ACC112 (cell line): ENCODE results near the gene ZNF189.
"Not testable (repeated sequence)": the region's sequence is repeated elsewhere in the genome, so short reads cannot be mapped to it uniquely, and the experiment has no call there.

Experiments used
- H2AFZ ChIP-seq: fragments of 200-600 bp; sonication (generic); one replicate; pipeline ENCODE4 v1.6.0; 2017; ENCODE audit warnings: antibody characterized with exemption, low read length; ENCODE audit not compliant: unreplicated experiment
- H3K27ac ChIP-seq: fragments of 200-600 bp; sonication (generic); 2 replicates; pipeline ENCODE4 v1.5.1; 2014; ENCODE audit warnings: low read depth, mild to moderate bottlenecking, antibody characterized with exemption, low read length, moderate library complexity
- H3K27me3 ChIP-seq: fragments of 200-600 bp; sonication (generic); 2 replicates; pipeline ENCODE4 v1.6.1; 2014; ENCODE audit warnings: mild to moderate bottlenecking, antibody characterized with exemption, low read length, moderate library complexity, mixed read lengths; ENCODE audit not compliant: insufficient read depth
- H3K36me3 ChIP-seq: fragments of 200-600 bp; sonication (generic); 2 replicates; pipeline ENCODE4 v1.6.1; 2016; ENCODE audit warnings: mild to moderate bottlenecking, antibody characterized with exemption, low read length, moderate library complexity, mixed read lengths; ENCODE audit not compliant: insufficient read depth
- H3K4me1 ChIP-seq: fragments of 200-600 bp; sonication (generic); one replicate; pipeline ENCODE4 v1.6.1; 2016; ENCODE audit warnings: low read length, mixed read lengths; ENCODE audit not compliant: insufficient read depth, unreplicated experiment, control insufficient read depth
- H3K4me3 ChIP-seq: fragments of 200-600 bp; sonication (generic); 2 replicates; pipeline ENCODE4 v1.5.1; 2014; ENCODE audit warnings: mild to moderate bottlenecking, low read depth, low read length
- H3K79me2 ChIP-seq: fragments of 200-600 bp; sonication (generic); one replicate; pipeline ENCODE4 v1.6.0; 2016; ENCODE audit warnings: low read length; ENCODE audit not compliant: control insufficient read depth, unreplicated experiment, insufficient read depth

Gene ZNF189

DNA sequence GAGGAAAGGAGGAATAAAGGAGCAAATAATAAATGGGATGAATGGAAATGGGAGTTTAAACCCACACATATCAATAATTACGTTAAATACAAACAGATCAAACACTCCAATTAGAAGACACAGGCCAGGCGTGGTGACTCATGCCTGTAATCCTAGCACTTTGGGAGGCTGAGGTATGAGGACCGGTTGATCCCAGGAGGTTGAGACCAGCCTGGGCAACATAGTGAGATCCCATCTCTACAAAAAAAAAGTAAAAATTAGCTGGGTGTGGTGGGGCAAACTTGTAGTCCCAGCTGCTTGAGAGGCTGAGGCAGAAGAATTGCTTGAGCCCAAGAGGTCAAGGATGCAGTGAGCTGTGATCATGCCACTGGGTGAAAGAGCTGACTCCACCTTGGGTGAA, 17.5 kb upstream of the ZNF189 start:
- no peak overlapping the region for H3K27ac ChIP-seq
- peaks cover 3% of the 10 kb centered on the region for H3K4me1 ChIP-seq
- H3K79me2 ChIP-seq: no peaks in the 10 kb centered on the region
- no peaks in the 10 kb centered on the region for H3K27me3 ChIP-seq
- no peak overlapping the region for H2AFZ ChIP-seq
- no peaks in the 10 kb centered on the region; the same call in 1 of the 2 replicates for H3K36me3 ChIP-seq
- H3K4me3 ChIP-seq: no peak overlapping the region

DNA sequence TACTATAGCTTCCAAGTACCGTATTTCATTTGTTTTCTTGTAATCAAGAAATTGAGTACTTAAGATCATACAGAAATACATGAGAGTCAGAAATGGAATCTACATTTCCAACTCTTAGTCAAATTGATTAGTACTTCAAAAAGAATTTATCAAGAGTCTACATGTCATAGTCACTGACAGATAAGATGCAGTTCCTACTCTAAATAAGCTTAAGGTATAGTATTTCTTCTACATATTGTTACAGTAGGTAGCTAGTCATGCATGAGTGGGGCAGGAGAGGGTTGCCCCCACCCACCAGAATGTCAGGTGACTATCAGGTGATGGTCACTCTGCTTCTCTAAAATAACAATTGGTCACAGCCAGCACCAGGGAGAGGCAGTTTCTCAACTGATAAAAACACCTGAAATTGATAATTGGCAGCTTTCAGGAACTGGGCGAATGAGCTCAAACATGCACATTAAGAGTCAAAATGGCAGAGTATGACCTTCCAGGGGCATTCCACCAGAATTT, 16.8 kb upstream of the ZNF189 start:
- no peaks in the 10 kb centered on the region for H3K4me1 ChIP-seq
- H3K4me3 ChIP-seq: no peak overlapping the region
- H2AFZ ChIP-seq: no peak overlapping the region
- no peak overlapping the region for H3K27ac ChIP-seq
- no peaks in the 10 kb centered on the region for H3K79me2 ChIP-seq
- no peaks in the 10 kb centered on the region for H3K27me3 ChIP-seq
- no peaks in the 10 kb centered on the region; the same call in 1 of the 2 replicates for H3K36me3 ChIP-seq

DNA sequence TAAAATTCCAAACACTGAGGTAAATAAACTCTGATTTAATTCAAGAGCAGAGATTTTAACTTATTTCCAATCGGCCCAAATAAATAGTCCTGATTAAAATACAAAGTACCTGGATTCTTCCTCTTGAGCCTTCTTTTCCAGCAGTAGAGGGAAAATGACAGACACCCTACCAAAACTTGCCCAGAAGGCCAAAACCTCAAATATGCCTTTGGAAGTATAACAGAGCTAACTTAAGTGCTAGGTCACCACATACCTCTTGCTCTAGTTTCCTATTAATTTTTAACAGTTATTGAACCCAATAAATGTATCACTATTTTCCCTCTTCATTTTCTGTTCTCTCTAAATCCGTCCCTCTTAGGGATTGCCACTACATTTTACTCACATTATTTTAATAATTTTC, 15.3 kb upstream of the ZNF189 start:
- no peaks in the 10 kb centered on the region for H3K27me3 ChIP-seq
- no peak overlapping the region for H2AFZ ChIP-seq
- H3K27ac ChIP-seq: no peak overlapping the region
- no peaks in the 10 kb centered on the region for H3K79me2 ChIP-seq
- no peaks in the 10 kb centered on the region; the same call in 1 of the 2 replicates for H3K36me3 ChIP-seq
- H3K4me1 ChIP-seq: no peaks in the 10 kb centered on the region
- H3K4me3 ChIP-seq: no peak overlapping the region

DNA sequence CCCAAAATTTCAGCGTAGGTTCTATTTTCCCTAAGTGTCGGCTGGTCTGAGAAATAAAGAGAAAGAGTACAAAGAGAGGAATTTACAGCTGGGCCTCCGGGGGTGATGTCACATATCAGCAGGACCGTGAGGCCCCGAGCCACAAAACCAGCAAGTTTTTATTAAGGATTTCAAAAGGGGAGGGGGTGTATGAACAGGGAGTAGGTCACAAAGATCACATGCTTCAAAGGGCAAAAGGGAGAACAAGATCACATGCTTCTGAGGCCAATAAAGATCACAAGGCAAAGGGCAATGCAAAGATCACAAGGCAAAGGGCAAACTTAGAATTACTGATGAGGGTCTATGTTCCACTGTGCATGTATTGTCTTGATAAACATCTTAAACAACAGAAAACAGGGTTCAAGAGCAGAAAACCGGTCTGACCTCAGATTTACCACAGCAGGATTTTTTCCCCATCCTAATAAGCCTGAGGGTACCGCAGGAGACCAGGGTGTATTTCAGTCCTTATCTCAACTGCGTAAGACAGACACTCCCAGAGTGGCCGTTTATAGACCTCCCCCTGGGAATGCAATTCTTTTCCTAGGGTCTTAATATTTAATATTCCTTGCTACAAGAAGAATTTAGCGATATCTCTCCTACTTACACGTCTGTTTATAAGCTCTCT, 13.6 kb upstream of the ZNF189 start, which contains the start of gene BAAT:
Gene BAAT, minus strand, starts transcription at position 134 of the 664 bp plus-strand sequence. CDS start 13,602 bp downstream, outside the sequence.
- not testable (repeated sequence) for H3K4me3 ChIP-seq, H2AFZ ChIP-seq, H3K79me2 ChIP-seq, H3K36me3 ChIP-seq, H3K27me3 ChIP-seq, H3K4me1 ChIP-seq, H3K27ac ChIP-seq

DNA sequence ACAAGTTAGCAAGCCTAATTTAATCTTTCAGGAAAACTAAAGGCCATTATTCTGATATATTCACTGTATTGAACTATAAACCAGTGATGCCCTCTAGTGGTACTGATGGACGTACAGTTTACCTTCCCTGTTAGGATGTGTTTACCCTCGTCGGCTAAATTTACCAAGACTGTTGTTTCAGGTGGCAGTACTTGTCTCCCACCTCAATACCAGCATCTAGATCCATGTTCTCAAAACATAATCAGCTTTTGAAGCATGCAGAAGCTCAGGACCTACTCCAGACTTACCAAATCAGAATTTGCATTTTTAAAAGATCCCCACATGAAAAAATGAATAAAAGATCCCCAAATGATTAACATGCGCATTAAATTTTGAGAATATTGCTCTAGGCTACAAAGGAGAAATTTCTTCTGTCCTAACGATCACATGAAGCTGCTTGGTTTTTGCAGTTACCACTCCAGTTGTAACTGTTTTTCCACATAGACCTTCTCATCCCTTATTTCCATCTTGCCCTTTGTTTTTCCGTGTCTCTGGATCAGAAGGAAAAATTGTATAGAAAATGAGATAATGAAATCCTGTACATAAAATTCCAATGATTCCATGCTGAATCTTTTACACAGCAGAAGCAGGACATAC, 10.7 kb upstream of the ZNF189 start:
- peaks cover 13% of the 10 kb centered on the region for H3K36me3 ChIP-seq
- no peaks in the 10 kb centered on the region for H3K27me3 ChIP-seq
- peaks cover 23% of the 10 kb centered on the region for H3K79me2 ChIP-seq
- no peaks in the 10 kb centered on the region for H3K4me1 ChIP-seq
- H3K4me3 ChIP-seq: no peak overlapping the region
- no peak overlapping the region for H3K27ac ChIP-seq
- H2AFZ ChIP-seq: no peak overlapping the region

DNA sequence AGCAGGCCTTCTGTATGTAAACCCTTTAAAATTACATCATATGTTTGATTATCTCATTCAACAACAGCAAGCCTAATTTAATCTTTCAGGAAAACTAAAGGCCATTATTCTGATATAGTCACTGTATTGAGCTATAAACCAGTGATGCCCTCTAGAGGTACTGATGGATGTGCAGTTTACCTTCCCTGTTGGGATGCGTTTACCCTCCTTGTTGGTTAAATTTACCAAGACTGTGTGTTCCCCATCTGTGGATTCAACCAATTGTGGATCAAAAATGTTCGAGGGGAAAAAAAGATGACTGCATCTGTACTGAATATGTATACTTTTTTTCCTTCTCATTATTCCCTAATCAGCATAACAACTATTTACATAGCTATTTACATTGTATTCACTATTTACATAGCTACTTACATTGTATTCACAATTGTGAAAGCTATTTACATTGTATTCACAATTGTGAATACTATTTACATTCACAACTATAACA, 10.1 kb upstream of the ZNF189 start:
- Histone ChIP-seq H3K4me1 (no peaks in the 10 kb centered on the region), H3K4me3 (no peak overlapping the region), H2AFZ (no peak overlapping the region), H3K27me3 (no peaks in the 10 kb centered on the region), H3K36me3 (peaks cover 18% of the 10 kb centered on the region), H3K27ac (no peak overlapping the region), H3K79me2 (peaks cover 27% of the 10 kb centered on the region)

DNA sequence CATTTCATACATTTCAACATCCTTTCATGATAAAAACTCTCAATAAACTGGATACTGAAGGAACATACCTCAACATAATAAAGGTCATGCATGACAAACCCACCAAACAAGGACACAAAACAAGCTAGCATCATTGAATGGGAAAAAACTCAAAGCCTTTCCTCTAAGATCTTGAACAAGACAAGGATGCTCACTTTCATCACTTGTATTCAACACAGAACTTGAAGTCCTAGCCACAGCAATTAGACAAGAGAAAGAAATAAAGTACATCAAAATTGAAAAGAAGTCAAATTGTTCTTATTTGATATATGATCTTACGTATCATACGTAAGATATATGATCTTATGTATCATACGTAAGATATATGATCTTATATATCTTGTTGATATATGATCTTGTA, 5.5 kb upstream of the ZNF189 start:
- Histone ChIP-seq H3K4me1 (no peaks in the 10 kb centered on the region), H3K4me3 (no peak overlapping the region), H3K27me3 (no peaks in the 10 kb centered on the region), H3K36me3 (peaks cover 39% of the 10 kb centered on the region), H2AFZ (no peak overlapping the region), H3K79me2 (peaks cover 71% of the 10 kb centered on the region), H3K27ac (no peak overlapping the region)

DNA sequence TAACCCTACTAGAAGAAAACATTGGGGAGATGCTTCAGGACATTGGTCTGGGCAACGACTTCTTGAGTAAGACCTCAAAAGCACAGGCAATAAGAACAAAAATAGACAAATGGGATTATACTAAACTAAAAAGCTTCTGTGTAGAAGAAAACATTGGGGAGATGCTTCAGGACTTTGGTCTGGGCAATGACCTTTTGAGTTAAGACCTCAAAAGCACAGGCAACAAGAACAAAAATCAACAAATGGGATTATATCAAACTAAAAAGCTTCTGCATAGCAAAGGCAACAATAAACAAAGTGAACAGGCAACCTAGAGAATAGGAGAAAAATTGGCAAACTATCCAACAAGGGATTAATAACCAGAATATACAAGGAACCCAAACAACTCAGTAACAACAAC, 4.0 kb upstream of the ZNF189 start:
- H3K27ac ChIP-seq: no peak overlapping the region
- peaks cover 32% of the 10 kb centered on the region for H3K36me3 ChIP-seq
- H3K27me3 ChIP-seq: no peaks in the 10 kb centered on the region
- peaks cover 1% of the 10 kb centered on the region for H3K4me1 ChIP-seq
- no peak overlapping the region for H2AFZ ChIP-seq
- H3K4me3 ChIP-seq: no peak overlapping the region
- H3K79me2 ChIP-seq: peaks cover 83% of the 10 kb centered on the region

DNA sequence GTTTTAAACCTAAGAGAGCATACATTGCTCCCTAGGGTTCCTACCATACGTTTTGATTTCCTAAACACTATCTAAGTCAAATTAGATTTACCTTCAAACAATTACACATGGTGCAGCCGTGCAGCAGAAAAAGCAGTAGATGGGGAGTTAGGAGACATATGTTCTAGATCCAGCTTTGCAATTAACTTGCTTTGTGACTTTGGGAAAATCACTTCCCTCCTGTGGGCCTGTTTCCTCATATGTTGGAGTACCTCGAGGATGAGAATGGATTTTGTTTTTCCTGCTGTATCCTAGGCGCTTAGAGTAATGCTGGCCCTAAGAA, 944 bp upstream of the ZNF189 start:
- Histone ChIP-seq H3K27me3 (no peaks in the 10 kb centered on the region), H3K27ac (peak overlapping the region; percentile 50), H3K36me3 (peaks cover 55% of the 10 kb centered on the region), H3K4me1 (peaks cover 10% of the 10 kb centered on the region), H2AFZ (peak overlapping the region; percentile 91), H3K4me3 (peak overlapping the region; percentile 89), H3K79me2 (peaks cover 82% of the 10 kb centered on the region)

DNA sequence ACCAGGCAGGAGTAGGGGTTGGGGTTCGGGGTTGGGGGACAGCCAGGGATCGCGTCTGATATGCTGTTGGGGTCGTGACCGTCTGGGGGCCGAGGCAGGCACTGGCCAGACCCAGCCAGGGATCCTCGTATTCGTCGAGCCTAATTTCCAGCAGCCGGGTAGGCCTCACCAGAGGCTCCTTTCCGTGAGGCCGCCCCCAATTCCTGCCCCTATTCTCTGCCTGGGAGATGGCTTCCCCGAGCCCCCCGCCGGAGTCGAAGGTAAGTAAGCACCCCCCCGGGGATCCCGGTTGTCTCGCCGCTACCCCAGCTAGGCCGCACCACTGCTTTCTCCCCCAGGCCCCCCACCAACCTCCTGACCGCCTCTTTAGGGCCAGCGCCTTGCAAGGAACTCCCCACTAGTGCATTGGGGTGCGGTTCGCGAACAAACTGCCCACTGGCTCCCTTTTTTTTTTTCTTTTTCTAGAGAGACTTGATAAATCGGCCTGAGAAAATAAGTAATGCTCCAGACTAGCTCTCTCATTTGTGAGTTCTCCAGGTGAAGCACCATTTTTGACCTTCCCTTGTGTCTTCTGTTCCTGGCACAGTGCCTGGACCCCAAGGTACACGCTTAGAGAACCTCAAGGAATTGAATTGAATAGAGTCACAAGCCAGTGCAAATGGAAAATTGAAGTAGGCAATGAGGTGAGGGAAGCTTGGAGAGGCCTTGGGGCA, 435 bp downstream of the ZNF189 start:
- Histone ChIP-seq H3K27me3 (no peaks in the 10 kb centered on the region), H3K4me3 (peak overlapping the region; percentile 89), H2AFZ (peak overlapping the region; percentile 77), H3K4me1 (peaks cover 10% of the 10 kb centered on the region), H3K36me3 (peaks cover 58% of the 10 kb centered on the region), H3K27ac (no peak overlapping the region; the same call in 1 of the 2 replicates), H3K79me2 (peaks cover 70% of the 10 kb centered on the region)
